ENCODE data around the gene RANGAP1. TPM values are rescaled to one million over a fixed set of nuclear protein-coding genes. Genes with fewer than 3 reads are reported as not detected.

Gene RANGAP1
- total RNA-seq, 1 donor from 2014 or later: 80.8 TPM

- Mint-ChIP-seq H3K4me3 (ENCODE audit: unreplicated experiment) (peak overlapping the region; percentile 49), H3K36me3 (ENCODE audit: unreplicated experiment) (no peaks in the 10 kb centered on the region), H3K27me3 (ENCODE audit: unreplicated experiment) (peaks cover 15% of the 10 kb centered on the region), H3K27ac (ENCODE audit: unreplicated experiment) (no peak overlapping the region), H3K9me3 (ENCODE audit: unreplicated experiment) (peaks cover 7% of the 10 kb centered on the region), H3K4me1 (ENCODE audit: low read depth, unreplicated experiment) (peaks cover 4% of the 10 kb centered on the region)
- DNase-seq: no peak
- TF ChIP-seq CTCF (IDR thresholded peaks at IDR 0.05; ENCODE audit: partially characterized antibody, unreplicated experiment): no peak
Measured at GRCh38 chr22:41204066-41204465, 81.9 kb downstream of the RANGAP1 start.

DNA sequence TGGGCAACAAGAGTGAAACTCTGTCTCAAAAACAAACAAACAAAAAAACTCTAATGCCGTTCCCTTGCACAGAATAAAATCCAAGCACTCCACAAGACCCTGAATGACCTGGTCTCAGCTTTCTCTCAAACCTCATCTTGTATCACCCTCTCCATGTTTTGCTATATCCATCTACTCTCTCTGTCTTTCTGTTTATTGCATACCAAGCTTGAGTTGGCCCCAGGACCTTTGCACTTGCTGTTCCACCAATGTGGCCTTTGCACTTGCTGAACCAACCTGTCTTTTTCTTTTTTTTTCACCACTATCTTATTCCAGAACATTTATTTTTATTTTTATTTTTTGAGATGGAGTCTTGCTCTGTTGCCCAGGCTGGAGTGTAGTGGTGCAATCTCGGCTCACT is 82.9 kb downstream of the RANGAP1 start:
- H3K4me3 Mint-ChIP-seq (ENCODE audit: unreplicated experiment): no peak overlapping the region
- H3K27me3 Mint-ChIP-seq (ENCODE audit: unreplicated experiment): peaks cover 15% of the 10 kb centered on the region
- TF ChIP-seq CTCF (IDR thresholded peaks at IDR 0.05; ENCODE audit: partially characterized antibody, unreplicated experiment): no peak
- no peak overlapping the region for H3K27ac Mint-ChIP-seq (ENCODE audit: unreplicated experiment)
- peaks cover 7% of the 10 kb centered on the region for H3K9me3 Mint-ChIP-seq (ENCODE audit: unreplicated experiment)
- no peak for DNase-seq
- no peaks in the 10 kb centered on the region for H3K36me3 Mint-ChIP-seq (ENCODE audit: unreplicated experiment)
- peaks cover 4% of the 10 kb centered on the region for H3K4me1 Mint-ChIP-seq (ENCODE audit: low read depth, unreplicated experiment)

DNA sequence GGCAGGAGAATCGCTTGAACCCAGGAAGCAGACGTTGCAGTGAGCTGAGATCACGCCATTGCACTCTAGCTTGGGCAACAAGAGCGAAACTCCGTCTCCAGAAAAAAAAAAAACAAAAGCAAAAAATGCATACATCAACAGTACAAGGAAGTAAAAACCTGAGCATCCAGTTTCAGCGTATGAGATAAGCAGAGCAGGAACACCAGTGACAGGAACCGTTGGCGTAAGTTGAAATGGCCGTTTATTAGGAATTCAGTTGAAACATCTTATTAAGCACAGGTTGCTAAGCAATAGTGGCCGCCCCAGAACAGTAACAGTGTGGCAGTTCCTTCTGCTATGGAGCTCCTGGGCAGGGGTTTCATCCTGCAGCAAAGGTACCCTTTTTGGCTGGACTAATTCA is 84.8 kb downstream of the RANGAP1 start:
- peaks cover 4% of the 10 kb centered on the region for H3K4me1 Mint-ChIP-seq (ENCODE audit: low read depth, unreplicated experiment)
- no peaks in the 10 kb centered on the region for H3K36me3 Mint-ChIP-seq (ENCODE audit: unreplicated experiment)
- H3K27ac Mint-ChIP-seq (ENCODE audit: unreplicated experiment): no peak overlapping the region
- H3K9me3 Mint-ChIP-seq (ENCODE audit: unreplicated experiment): peaks cover 7% of the 10 kb centered on the region
- DNase-seq: no peak
- no peak overlapping the region for H3K4me3 Mint-ChIP-seq (ENCODE audit: unreplicated experiment)
- TF ChIP-seq CTCF (IDR thresholded peaks at IDR 0.05; ENCODE audit: partially characterized antibody, unreplicated experiment): no peak
- peaks cover 18% of the 10 kb centered on the region for H3K27me3 Mint-ChIP-seq (ENCODE audit: unreplicated experiment)

GRCh38 chr22:41198027-41198580 is 87.9 kb downstream of the RANGAP1 start:
- H3K27ac Mint-ChIP-seq (ENCODE audit: unreplicated experiment): no peak overlapping the region
- no peaks in the 10 kb centered on the region for H3K36me3 Mint-ChIP-seq (ENCODE audit: unreplicated experiment)
- TF ChIP-seq CTCF (IDR thresholded peaks at IDR 0.05; ENCODE audit: partially characterized antibody, unreplicated experiment): no peak
- peak overlapping the region; percentile 88 for H3K4me3 Mint-ChIP-seq (ENCODE audit: unreplicated experiment)
- DNase-seq: no peak
- peaks cover 5% of the 10 kb centered on the region for H3K9me3 Mint-ChIP-seq (ENCODE audit: unreplicated experiment)
- H3K27me3 Mint-ChIP-seq (ENCODE audit: unreplicated experiment): peaks cover 5% of the 10 kb centered on the region
- no peaks in the 10 kb centered on the region for H3K4me1 Mint-ChIP-seq (ENCODE audit: low read depth, unreplicated experiment)

DNA sequence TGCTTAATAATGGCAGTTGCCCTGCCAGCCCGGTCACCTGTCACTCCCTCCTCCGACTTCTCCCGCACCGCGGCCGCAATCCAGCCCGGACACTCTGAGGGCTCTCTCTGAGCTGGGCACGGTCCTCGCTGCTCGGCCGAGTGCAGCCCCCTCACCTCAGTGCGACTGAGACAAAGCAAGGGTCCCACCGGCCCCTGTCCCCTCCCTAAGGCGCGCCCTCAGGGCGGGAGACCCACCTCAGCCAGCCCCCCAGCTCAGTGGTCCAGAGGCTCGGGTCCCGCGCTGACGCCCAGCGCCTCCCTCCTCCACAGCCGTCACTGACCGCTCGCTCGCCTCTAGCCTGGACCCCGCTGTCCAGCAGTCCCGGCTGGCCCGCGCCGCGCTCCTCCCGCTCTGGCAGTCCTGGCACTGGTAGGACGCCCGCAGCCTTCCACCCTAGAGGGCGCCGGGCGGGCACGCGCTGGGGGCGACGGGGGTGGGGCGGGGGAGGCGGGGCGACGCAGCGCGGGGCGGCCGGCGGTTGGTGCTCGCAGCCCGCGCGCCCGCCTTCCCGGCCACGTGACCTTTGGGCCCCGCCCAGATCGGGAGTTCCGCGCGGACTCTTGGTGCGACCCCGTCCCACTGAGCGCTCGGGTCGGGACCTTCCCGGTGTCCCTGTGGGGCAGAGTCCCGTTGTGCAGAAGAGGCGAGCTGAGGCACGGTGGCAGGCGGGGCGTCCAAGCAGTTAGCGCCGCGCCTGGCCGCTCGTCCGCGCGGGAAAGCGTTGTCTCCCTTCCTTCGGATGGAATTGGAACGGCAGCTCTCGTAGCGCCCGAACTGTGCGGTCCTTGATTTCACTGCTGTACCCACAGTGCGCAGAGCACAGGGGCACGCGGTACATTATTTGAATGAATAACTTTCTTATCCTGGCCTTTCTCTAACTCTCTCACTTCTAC is 88.7 kb downstream of the RANGAP1 start:
- Mint-ChIP-seq H3K27me3 (ENCODE audit: unreplicated experiment) (peaks cover 5% of the 10 kb centered on the region), H3K9me3 (ENCODE audit: unreplicated experiment) (peaks cover 5% of the 10 kb centered on the region), H3K36me3 (ENCODE audit: unreplicated experiment) (no peaks in the 10 kb centered on the region), H3K27ac (ENCODE audit: unreplicated experiment) (no peak overlapping the region), H3K4me1 (ENCODE audit: low read depth, unreplicated experiment) (no peaks in the 10 kb centered on the region), H3K4me3 (ENCODE audit: unreplicated experiment) (peak overlapping the region; percentile 88)
- DNase-seq: peak; percentile 86
- no peak for TF ChIP-seq CTCF (IDR thresholded peaks at IDR 0.05; ENCODE audit: partially characterized antibody, unreplicated experiment)
